ENCODE data around the gene KLHDC4.
A peak's percentile ranks its signal among the peaks of the same experiment; 100 is the strongest.
"Not testable (repeated sequence)": the region's sequence is repeated elsewhere in the genome, so short reads cannot be mapped to it uniquely, and the experiment has no call there.

KLHDC4 gene

GRCh38 chr16:87765776-87766484 is at the start of gene KLHDC4:
KLHDC4 (minus strand) TSS chr16:87765986; CDS start chr16:87765890, 96 bp downstream.
- DNase-seq: peak; percentile 90

- DNase-seq: no peak
Measured at GRCh38 chr16:87815567-87815966, 49.8 kb upstream of the KLHDC4 start.

GRCh38 chr16:87812200-87812656 is 46.4 kb upstream of the KLHDC4 start:
- no peak for DNase-seq

GRCh38 chr16:87811454-87811853 is 45.7 kb upstream of the KLHDC4 start:
- DNase-seq: not testable (repeated sequence)

- no peak for DNase-seq
Measured at GRCh38 chr16:87809150-87809902, 43.5 kb upstream of the KLHDC4 start.

- DNase-seq: no peak
Measured at GRCh38 chr16:87808108-87808507, 42.3 kb upstream of the KLHDC4 start.

GRCh38 chr16:87806641-87807546 is 41.1 kb upstream of the KLHDC4 start:
- DNase-seq: peak; percentile 86

GRCh38 chr16:87806261-87806640 is 40.5 kb upstream of the KLHDC4 start:
- peak; percentile 71 for DNase-seq

GRCh38 chr16:87803385-87803784 is 37.6 kb upstream of the KLHDC4 start:
- DNase-seq: no peak

- DNase-seq: no peak
Measured at GRCh38 chr16:87802670-87803069, 36.9 kb upstream of the KLHDC4 start.

- DNase-seq: no peak
Measured at GRCh38 chr16:87801679-87802259, 36.0 kb upstream of the KLHDC4 start.

GRCh38 chr16:87800497-87800896 is 34.7 kb upstream of the KLHDC4 start:
- DNase-seq: no peak

- no peak for DNase-seq
Measured at GRCh38 chr16:87795336-87795735, 29.6 kb upstream of the KLHDC4 start.

GRCh38 chr16:87794485-87795078 is 28.8 kb upstream of the KLHDC4 start:
- no peak for DNase-seq

GRCh38 chr16:87792205-87792565 is 26.4 kb upstream of the KLHDC4 start:
- no peak for DNase-seq

- DNase-seq: no peak
Measured at GRCh38 chr16:87791295-87792204, 25.8 kb upstream of the KLHDC4 start.

- no peak for DNase-seq
Measured at GRCh38 chr16:87790292-87791100, 24.7 kb upstream of the KLHDC4 start.

- peak; percentile 57 for DNase-seq
Measured at GRCh38 chr16:87789437-87790291, 23.9 kb upstream of the KLHDC4 start.

- DNase-seq: peak; percentile 49
Measured at GRCh38 chr16:87788730-87789436, 23.1 kb upstream of the KLHDC4 start.

Measured in DMS53 (cell line).